ENCODE results near the gene ARR3.

GRCh38 chrX:70292788-70293187 is 24.7 kb downstream of the ARR3 start:
- TF ChIP-seq, protein P1, sequence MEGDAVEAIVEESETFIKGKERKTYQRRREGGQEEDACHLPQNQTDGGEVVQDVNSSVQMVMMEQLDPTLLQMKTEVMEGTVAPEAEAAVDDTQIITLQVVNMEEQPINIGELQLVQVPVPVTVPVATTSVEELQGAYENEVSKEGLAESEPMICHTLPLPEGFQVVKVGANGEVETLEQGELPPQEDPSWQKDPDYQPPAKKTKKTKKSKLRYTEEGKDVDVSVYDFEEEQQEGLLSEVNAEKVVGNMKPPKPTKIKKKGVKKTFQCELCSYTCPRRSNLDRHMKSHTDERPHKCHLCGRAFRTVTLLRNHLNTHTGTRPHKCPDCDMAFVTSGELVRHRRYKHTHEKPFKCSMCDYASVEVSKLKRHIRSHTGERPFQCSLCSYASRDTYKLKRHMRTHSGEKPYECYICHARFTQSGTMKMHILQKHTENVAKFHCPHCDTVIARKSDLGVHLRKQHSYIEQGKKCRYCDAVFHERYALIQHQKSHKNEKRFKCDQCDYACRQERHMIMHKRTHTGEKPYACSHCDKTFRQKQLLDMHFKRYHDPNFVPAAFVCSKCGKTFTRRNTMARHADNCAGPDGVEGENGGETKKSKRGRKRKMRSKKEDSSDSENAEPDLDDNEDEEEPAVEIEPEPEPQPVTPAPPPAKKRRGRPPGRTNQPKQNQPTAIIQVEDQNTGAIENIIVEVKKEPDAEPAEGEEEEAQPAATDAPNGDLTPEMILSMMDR (IDR thresholded peaks at IDR 0.05): no peak
- TF ChIP-seq POLR2A (IDR thresholded peaks at IDR 0.05): no peak
